Activated T-helper 9 cell treated with anti-CD3 and anti-CD28 coated beads, Interleukin-2, amount 50 U/mL, for 16 hours (primary cell): ENCODE measurements around the gene PDCD1LG2.
"Not testable (repeated sequence)": the region's sequence is repeated elsewhere in the genome, so short reads cannot be mapped to it uniquely, and the experiment has no call there.

Experiments
- DNase-seq: peaks from one replicate; pipeline ENCODE4 v3.0.0-alpha.2; 2020; ENCODE audit warnings: low read depth

Gene PDCD1LG2

GRCh38 chr9:5493679-5494511 is 16.4 kb upstream of the PDCD1LG2 start:
- DNase-seq = no peak

- DNase-seq = not testable (repeated sequence)
Observed at GRCh38 chr9:5494765-5495164, 15.6 kb upstream of the PDCD1LG2 start.

DNA sequence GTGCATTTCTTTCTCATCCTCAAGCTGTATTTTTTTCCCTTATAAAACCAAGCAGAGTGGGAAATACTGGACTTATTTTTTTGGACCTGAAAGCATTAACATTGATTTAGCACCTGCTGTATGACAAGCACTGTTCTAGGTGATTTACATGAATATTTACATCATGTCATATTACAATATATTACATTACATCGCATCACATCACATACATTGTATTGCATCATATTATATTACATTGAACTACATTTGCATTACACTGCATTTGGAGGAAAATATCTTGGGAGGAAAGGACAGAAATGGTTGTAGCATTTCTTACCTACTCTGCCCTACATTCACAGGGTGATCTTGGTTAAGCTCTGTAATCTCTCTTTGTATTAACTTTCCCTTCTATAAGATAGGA is 11.2 kb upstream of the PDCD1LG2 start:
- DNase-seq = no peak

DNA sequence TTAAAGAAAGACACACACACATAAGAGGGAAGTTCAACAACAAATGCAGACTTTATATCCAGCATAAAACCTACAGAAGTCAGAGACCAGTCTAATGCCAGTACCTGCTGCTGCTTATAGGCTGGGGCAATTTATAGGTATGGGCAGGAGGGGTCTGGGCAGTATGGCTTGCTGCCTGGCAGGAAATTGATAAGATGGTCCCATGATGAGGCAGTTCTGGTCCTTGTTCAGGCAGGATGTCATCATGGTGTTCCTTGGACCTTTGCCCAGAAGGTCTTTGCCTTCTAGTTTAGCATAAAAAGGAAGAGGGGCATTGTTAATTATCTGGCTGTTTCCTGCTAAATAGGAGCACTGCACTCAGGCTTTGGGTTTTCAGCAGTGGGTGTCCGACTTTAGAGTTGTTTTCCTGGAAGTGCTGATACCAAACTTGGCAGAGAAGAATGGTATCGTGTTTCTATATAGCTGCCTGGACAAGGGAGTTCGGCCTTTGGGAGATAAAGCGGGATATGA is 10.4 kb upstream of the PDCD1LG2 start:
- no peak for DNase-seq

DNA sequence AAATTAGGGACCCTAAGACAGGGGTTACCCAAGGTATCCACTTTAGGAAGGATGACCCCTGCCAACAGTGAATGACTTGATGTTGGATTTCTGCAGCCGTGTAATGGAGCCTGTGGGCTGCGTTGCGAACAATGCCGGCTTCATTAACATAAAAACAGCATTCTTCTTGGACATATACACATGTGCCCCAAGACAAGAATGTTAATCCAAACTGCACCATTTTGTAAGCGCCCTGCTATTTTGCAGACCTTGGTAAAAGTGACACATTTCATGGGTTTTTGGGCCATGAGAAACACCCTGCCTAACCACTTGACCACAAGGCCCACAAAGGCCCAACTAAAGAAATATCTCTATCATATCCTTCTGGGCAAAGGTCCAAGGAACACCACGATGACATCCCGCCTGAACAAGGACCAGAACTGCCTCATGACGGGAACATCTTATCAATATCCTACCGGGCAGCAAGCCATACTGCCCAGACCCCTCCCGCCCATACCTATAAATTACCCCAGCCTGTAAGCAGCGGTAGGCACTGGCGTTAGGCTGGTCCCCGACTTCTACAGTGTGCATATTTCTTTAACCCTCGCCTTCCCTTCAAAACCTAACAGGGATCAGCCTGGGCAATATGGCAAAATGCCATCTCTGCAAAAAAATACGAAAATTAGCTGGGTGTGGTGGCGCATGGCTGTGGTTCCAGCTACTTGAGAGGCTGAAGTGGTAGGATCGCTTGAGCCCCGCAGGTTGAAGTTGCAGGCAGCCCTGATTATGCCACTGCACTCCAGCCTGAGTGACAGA is 9.7 kb upstream of the PDCD1LG2 start:
- no peak for DNase-seq

DNA sequence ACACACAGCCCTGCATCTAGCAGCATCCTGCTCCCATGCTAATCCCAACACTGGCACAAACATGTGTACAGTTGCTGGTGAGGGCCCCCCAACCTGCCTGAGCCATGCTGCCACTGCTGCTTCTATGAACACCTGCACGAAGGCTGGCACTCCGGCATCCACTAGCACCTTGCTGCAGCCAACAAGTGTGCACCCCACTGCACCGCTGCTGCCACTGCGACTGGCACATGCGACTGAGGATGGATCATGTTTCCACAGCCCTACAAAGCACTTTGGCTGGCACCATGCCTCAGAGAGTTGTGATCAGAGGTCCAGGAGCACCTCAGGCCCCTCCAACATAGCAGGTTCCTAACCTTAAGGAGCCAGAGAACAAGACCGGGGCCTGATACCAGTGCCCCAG is 7.8 kb upstream of the PDCD1LG2 start:
- no peak for DNase-seq

GRCh38 chr9:5509573-5509972 is 758 bp upstream of the PDCD1LG2 start:
- no peak for DNase-seq

GRCh38 chr9:5510989-5511388 is 658 bp downstream of the PDCD1LG2 start:
- no peak for DNase-seq

- no peak for DNase-seq
Observed at GRCh38 chr9:5511476-5511875, 1.1 kb downstream of the PDCD1LG2 start.

GRCh38 chr9:5511935-5512580 is 1.7 kb downstream of the PDCD1LG2 start:
- no peak for DNase-seq

GRCh38 chr9:5512658-5513452 is 2.5 kb downstream of the PDCD1LG2 start:
- DNase-seq = no peak

DNA sequence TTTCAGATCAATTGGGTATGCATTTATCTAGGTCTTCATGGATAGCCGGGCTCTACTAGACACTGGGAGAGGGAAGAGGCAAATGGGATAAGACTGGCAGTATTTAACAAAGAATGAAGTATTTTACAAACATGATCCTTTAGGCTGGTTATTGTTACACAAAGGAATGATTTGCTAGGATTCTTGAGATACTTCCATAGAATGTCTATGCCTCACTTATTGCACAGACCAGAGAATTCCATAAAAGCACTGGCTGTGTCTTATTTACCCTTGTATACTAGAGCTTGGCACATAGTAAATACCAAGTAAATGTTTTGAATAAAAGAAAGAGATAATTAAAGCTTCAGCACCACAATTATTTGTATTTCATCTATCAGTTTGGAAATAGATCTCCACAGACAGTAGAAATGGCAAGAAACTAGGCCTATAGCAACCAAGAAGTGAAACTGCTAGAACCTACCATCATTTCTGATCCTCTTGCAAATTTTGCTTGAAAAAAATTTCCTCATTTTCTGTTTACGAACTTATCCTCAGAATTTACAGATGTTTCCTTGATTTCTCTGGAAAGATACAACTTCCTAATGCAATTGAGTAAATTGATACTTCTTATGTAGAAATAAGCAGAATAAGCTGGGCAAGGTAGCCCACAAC is 3.8 kb downstream of the PDCD1LG2 start:
- no peak for DNase-seq

DNA sequence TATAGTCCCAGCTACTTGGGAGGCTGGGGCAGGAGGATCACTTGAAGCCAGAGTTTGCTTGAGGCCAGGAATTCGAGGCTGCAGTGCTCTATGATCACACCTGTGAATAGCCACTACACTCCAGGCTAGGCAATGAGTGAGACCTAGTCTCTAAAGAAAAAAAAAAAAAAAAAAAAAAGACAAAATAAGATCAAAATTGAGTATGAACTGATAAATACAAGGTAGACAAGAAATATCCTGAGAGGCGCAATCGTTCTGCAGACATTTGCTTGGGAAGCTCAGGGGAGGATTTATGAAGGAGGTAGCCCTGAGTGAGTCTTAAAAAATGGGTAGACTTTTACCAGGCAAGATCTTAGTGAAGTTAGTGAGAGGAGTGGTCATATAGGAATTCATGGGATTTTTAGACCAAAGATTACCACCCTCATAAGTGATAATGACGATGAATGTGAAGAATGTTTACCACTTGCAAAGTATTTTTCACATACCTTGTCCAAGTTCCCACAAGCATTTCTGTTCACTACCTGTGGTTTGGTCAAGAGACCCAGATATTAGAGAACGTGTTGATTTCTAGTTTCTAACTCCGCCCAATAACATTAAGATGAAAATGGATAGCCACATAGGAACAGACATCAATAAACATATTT is 4.4 kb downstream of the PDCD1LG2 start:
- DNase-seq = no peak

- no peak for DNase-seq
Observed at GRCh38 chr9:5515261-5515650, 4.9 kb downstream of the PDCD1LG2 start.

- DNase-seq = no peak
Observed at GRCh38 chr9:5516453-5517220, 6.3 kb downstream of the PDCD1LG2 start.

DNA sequence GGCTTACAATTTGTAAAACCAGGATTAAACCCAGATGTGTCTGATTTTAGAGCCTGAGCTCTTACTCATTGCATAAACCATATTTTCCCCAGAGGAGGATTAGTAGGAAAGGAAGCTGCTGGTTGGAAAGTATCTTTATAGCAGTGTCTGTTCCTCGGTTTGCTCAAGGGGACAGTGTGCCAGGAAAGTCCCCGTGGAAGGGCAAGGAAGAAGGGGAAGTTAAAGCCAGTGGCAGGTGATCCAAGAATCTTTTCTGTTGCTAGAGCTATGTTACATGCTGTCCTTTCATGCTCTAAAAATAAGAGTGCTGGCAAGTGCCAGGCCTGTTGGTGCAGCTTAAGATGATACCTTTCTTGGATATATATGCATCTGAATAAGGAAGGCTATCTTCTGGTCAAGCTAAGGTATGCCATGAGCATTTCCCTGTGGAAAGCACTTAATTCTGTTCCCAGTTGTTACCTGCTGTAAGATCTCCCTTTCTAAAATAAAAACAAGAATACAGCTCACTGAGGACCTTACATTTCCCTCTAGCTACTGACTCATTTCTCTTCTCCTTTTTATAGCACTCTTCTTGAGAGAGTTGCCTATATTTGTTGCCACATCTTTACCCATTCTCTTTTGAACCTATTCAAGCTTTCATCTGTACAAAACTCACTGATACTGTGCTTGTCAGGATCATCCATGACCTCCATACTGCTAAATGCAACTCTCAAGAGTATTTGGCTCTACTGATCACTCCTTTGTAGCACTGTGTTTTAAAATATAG is 8.0 kb downstream of the PDCD1LG2 start:
- no peak for DNase-seq

GRCh38 chr9:5518937-5519319 is 8.6 kb downstream of the PDCD1LG2 start:
- DNase-seq = no peak

GRCh38 chr9:5524090-5524489 is 13.8 kb downstream of the PDCD1LG2 start:
- DNase-seq = no peak

- no peak for DNase-seq
Observed at GRCh38 chr9:5529683-5530221, 19.4 kb downstream of the PDCD1LG2 start.
